ENCODE measurements around the gene C16orf82. TPM values are rescaled to one million over a fixed set of nuclear protein-coding genes. Genes with fewer than 3 reads are reported as not detected.

Gene C16orf82
- total RNA-seq, 1 donor from 2014 or later = not detected

DNA sequence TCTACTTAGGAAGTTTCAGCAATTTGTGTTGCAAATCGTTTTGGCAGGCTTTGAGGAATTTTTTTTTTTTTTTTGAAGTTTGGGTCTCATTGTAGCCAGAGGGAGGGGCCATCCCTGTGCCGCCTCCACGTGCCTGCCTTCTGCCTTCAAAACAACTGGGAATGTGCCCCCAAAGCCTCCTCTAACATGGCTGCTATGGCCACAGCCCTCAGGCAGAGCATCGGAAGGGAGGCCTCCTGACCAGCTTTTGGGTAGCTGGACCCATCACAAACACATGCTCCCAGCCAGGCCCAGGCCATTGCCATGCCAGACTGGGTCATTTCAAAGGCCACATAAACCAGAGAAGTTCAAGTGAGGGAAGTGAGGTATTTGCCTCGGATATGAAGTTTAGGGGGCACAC lies 21.5 kb downstream of the C16orf82 start:
- intact Hi-C loops (cut with micrococcal nuclease) = no loop called here
- H3K27me3 ChIP-seq (ENCODE audit: low read depth) = peaks cover 68% of the 10 kb centered on the region
- TF ChIP-seq, protein P1, sequence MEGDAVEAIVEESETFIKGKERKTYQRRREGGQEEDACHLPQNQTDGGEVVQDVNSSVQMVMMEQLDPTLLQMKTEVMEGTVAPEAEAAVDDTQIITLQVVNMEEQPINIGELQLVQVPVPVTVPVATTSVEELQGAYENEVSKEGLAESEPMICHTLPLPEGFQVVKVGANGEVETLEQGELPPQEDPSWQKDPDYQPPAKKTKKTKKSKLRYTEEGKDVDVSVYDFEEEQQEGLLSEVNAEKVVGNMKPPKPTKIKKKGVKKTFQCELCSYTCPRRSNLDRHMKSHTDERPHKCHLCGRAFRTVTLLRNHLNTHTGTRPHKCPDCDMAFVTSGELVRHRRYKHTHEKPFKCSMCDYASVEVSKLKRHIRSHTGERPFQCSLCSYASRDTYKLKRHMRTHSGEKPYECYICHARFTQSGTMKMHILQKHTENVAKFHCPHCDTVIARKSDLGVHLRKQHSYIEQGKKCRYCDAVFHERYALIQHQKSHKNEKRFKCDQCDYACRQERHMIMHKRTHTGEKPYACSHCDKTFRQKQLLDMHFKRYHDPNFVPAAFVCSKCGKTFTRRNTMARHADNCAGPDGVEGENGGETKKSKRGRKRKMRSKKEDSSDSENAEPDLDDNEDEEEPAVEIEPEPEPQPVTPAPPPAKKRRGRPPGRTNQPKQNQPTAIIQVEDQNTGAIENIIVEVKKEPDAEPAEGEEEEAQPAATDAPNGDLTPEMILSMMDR (IDR thresholded peaks at IDR 0.05; ENCODE audit: borderline replicate concordance) = no peak
- H3K4me3 ChIP-seq = no peak overlapping the region
- no peaks in the 10 kb centered on the region for H3K36me3 ChIP-seq
- no peak for DNase-seq
- H3K27ac ChIP-seq (replicated peaks) = no peak overlapping the region
- no peaks in the 10 kb centered on the region for H3K9me3 ChIP-seq (replicated peaks)
- no peaks in the 10 kb centered on the region for H3K4me1 ChIP-seq

DNA sequence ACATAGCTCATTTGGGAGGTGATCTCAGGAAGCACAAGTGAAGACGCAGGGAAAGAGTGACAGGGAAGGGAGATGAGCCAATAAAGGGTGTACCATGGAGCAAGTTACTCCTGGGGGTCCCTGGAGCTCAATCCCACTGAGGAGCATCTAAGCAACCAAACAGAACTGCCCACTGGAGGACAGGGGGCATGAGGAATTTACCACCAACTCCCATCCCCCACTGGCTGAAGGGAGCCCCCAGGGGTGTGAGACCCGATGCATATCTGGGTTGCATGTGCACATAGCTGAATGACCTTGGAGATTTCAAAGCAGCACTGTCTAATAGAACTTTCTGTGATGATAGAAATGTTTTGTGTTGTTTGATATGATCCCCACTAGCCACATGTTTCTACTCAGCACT lies 29.6 kb downstream of the C16orf82 start:
- intact Hi-C loops (cut with micrococcal nuclease) = no loop called here
- H3K36me3 ChIP-seq = no peaks in the 10 kb centered on the region
- no peak overlapping the region for H3K4me3 ChIP-seq
- TF ChIP-seq, protein P1 (IDR thresholded peaks at IDR 0.05; ENCODE audit: borderline replicate concordance) = no peak
- no peak for DNase-seq
- peaks cover 9% of the 10 kb centered on the region for H3K4me1 ChIP-seq
- H3K27me3 ChIP-seq (ENCODE audit: low read depth) = no peaks in the 10 kb centered on the region
- H3K9me3 ChIP-seq (replicated peaks) = peaks cover 12% of the 10 kb centered on the region
- H3K27ac ChIP-seq (replicated peaks) = no peak overlapping the region

DNA sequence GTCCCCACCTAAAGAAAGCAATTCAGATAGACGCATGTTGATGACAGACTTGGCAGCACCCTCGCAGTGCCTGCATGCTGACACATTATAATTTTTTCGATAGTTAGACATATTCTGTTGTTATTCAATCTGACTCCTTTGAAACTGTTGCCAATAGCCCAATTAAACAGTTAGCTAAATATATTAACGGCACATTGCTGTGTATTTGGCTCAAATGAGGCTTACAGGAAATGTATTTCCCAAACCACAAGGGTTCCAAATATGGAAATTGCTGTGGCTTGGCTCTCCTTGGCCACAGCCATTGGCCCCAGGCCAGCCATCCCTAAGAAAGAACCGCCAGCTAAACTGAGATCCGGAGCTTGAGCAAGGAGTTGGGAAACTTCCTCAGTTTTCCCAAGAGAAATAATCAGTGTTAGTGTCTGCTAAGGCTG lies 31.1 kb downstream of the C16orf82 start:
- peaks cover 12% of the 10 kb centered on the region for H3K9me3 ChIP-seq (replicated peaks)
- H3K27me3 ChIP-seq (ENCODE audit: low read depth) = no peaks in the 10 kb centered on the region
- H3K36me3 ChIP-seq = no peaks in the 10 kb centered on the region
- peak overlapping the region; percentile 69 for H3K27ac ChIP-seq (replicated peaks)
- TF ChIP-seq, protein P1 (IDR thresholded peaks at IDR 0.05; ENCODE audit: borderline replicate concordance) = no peak
- no peak overlapping the region for H3K4me3 ChIP-seq
- intact Hi-C loops (cut with micrococcal nuclease) = no loop called here
- DNase-seq = peak; percentile 76
- peaks cover 9% of the 10 kb centered on the region for H3K4me1 ChIP-seq

DNA sequence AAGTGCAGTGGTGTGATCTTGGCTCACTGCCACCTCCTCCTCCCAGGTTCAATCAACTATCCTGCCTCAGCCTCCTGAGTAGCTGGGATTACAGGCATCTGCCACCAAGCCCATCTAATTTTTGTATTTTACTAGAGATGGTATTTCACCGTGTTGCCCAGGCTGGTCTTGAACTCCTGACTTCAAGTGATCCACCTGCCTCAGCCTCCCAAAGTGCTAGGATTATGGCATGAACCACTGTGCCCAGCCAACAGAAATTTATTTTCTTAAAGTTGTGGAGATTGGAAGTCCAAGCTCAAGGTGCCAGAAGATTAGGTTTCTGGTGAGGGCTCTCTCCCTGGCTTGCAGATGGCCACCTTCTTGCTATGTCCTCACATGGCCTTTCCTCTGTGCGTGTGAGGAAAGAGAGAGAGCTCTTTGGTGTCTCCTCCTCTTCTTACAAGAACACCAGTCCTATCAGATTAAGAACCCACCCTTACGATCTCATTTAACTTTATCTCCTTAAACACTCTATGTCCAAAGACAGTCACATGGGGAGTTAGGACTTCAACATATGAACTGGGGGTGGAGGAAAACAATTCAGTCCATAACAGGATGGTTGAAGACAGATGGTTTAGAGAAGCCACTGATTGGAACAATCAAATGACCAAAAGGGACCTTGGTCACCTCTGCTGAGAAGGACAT lies 31.8 kb downstream of the C16orf82 start:
- Histone ChIP-seq H3K9me3 (replicated peaks) (peaks cover 12% of the 10 kb centered on the region), H3K36me3 (no peaks in the 10 kb centered on the region), H3K4me1 (peaks cover 9% of the 10 kb centered on the region), H3K27me3 (ENCODE audit: low read depth) (no peaks in the 10 kb centered on the region), H3K27ac (replicated peaks) (peak overlapping the region; percentile 58), H3K4me3 (no peak overlapping the region)
- intact Hi-C loops (cut with micrococcal nuclease) = no loop called here
- no peak for DNase-seq
- TF ChIP-seq, protein P1 (IDR thresholded peaks at IDR 0.05; ENCODE audit: borderline replicate concordance) = no peak

DNA sequence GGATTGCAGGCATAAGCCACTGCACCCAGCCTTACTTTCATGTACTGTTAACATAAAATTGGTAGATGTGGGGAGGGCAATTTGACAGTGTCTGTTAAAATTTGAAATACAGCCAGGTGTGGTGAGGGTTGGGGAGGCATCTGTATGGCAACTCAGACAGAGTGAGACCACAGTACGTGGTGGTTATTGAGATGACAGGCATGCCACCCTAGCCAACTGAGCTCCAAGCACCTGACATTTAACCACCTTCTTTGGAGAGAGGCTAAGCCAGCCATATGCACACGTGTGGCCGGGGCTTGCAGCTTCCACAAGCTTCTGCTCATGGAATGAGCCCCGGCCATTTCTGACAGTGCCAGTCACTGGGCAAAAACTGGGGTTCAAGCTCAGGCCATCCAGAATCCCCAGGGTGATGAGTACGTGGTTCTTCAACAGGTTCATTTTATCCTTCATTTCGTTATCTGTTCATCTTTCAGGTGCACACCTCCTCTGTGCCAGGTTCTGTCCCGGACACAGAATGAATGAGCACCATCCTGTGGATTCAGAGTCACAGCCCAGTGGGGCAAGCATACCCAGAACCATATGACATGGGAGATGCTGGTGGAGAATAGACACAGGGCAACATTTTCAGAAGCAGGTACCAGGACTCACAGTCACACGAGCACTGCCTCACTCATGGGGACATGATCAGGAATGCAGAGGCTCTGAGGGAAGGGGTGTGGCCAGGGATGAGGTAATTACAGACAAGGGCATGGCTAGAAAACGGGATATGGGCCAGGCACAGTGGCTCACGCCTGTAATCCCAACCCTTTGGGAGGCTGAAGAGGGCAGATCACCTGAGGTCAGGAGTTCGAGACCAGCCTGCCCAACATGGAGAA lies 36.2 kb downstream of the C16orf82 start:
- H3K4me1 ChIP-seq = no peaks in the 10 kb centered on the region
- H3K36me3 ChIP-seq = no peaks in the 10 kb centered on the region
- intact Hi-C loops (cut with micrococcal nuclease) = no loop called here
- no peak overlapping the region for H3K27ac ChIP-seq (replicated peaks)
- TF ChIP-seq, protein P1 (IDR thresholded peaks at IDR 0.05; ENCODE audit: borderline replicate concordance) = no peak
- H3K27me3 ChIP-seq (ENCODE audit: low read depth) = peaks cover 11% of the 10 kb centered on the region
- no peak overlapping the region for H3K4me3 ChIP-seq
- no peaks in the 10 kb centered on the region for H3K9me3 ChIP-seq (replicated peaks)
- no peak for DNase-seq

All from left ventricle myocardium inferior (tissue), 1 donor.